Endothelial cell of umbilical vein (primary cell): ENCODE results near the gene PKP4.

ENCODE experiments used
- FOS ChIP-seq: IDR thresholded peaks from 2 replicates; pipeline ENCODE4 v1.6.1; 2011; ENCODE audit warnings: mild to moderate bottlenecking, low read length, moderate library complexity, borderline replicate concordance; ENCODE audit not compliant: insufficient read depth
- POLR2A ChIP-seq: IDR thresholded peaks from 2 replicates; pipeline ENCODE4 v1.6.1; 2012; ENCODE audit warnings: low read depth, mild to moderate bottlenecking, control low read depth, low read length
- POLR2AphosphoS5 ChIP-seq: IDR thresholded peaks from 2 replicates; pipeline ENCODE4 v1.6.1; 2012; ENCODE audit warnings: low read depth, mild to moderate bottlenecking, control low read depth, low read length, moderate library complexity; ENCODE audit not compliant: insufficient read depth
- TF ChIP-seq, protein P1 (sequence below), 2 donors: IDR thresholded peaks; 1 replicate in 1 of 2; 2 replicates in 1 of 2; pipeline ENCODE4 v1.5.1; 2011; ENCODE audit warnings: low read length in 2 of 2, mild to moderate bottlenecking in 2 of 2, moderate library complexity in 2 of 2, control low read depth in 1 of 2, inconsistent platforms in 1 of 2, low read depth in 1 of 2; ENCODE audit not compliant: insufficient read depth in 1 of 2; ENCODE audit errors: extremely low read depth in 1 of 2
- TF ChIP-seq, protein P2 (sequence below): IDR thresholded peaks from 2 replicates; pipeline ENCODE4 v1.6.1; 2011; ENCODE audit not compliant: insufficient read depth, insufficient read length

DNA sequence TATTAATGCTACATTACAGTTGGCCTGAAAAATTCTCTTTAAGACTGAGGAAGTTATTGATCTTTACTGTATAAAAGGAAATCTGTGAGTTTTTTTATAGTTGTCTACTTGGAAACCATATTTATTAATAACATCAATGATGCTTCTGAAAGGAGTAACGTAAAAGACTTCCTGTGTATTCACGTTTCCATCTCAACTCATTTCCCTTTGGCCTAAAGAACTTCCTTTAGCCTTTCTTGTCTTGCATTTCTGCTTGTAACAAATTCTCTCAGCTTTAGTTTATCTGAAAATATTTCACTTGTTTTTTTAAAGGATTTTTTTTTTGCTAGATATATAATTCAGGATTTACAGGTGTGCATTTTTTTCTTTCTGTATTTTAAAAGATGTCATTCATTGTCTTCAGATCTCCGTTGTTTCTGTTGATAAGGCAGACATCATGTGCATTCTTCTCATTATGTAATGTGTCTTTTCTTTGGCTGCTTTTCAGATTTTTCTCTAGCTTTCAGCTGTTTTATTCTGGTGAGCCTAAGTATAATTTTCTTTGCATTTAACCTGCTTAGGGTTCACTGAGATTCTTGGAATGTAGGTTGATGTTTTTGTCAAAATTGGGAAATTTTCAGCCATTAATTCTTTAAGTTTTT is 179.3 kb downstream of the PKP4 start:
- TF ChIP-seq, protein P1, sequence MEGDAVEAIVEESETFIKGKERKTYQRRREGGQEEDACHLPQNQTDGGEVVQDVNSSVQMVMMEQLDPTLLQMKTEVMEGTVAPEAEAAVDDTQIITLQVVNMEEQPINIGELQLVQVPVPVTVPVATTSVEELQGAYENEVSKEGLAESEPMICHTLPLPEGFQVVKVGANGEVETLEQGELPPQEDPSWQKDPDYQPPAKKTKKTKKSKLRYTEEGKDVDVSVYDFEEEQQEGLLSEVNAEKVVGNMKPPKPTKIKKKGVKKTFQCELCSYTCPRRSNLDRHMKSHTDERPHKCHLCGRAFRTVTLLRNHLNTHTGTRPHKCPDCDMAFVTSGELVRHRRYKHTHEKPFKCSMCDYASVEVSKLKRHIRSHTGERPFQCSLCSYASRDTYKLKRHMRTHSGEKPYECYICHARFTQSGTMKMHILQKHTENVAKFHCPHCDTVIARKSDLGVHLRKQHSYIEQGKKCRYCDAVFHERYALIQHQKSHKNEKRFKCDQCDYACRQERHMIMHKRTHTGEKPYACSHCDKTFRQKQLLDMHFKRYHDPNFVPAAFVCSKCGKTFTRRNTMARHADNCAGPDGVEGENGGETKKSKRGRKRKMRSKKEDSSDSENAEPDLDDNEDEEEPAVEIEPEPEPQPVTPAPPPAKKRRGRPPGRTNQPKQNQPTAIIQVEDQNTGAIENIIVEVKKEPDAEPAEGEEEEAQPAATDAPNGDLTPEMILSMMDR (IDR thresholded peaks at IDR 0.05; ENCODE audit: extremely low read depth in 1 of 2, insufficient read depth in 1 of 2, low read depth in 1 of 2, low read length in 2 of 2): no peak
- TF ChIP-seq POLR2A (no peak), FOS (peak; percentile 14), POLR2AphosphoS5 (no peak)
- TF ChIP-seq, protein P2, sequence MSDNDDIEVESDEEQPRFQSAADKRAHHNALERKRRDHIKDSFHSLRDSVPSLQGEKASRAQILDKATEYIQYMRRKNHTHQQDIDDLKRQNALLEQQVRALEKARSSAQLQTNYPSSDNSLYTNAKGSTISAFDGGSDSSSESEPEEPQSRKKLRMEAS: no peak
